Measurements from ENCODE around the gene HPSE2.

DNA sequence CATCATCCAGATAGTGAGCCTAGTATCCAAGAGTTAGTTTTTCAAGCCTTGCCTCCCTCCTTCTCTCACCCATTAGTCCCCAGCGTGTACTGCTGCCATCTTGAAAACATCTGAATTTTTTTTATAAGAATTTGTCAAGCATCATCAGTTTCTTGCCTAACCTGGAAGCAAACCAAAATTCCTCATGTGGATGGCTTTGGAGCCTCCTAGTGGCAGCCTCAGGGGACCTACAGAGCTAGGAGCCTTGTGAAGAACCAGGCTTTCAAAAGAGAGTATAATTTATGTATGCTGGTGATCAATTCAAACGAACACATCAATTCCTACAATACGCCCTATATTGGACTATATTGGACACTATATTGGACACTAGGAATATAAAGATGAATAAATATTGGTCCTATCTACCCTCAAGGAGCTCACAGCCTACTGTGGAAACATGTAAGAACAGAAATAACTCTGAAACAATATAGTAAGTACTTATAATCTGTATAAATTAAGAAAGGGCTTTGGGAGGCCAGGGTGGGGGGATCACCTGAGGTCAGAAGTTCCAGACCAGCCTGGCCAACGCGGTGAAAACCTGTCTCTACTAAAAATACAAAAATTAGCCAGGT, 63.4 kb downstream of the HPSE2 start:
- peak in 1 of 2 donors; percentile 33 for TF ChIP-seq POLR2AphosphoS5 (IDR thresholded peaks at IDR 0.05)
- TF ChIP-seq, protein P1, sequence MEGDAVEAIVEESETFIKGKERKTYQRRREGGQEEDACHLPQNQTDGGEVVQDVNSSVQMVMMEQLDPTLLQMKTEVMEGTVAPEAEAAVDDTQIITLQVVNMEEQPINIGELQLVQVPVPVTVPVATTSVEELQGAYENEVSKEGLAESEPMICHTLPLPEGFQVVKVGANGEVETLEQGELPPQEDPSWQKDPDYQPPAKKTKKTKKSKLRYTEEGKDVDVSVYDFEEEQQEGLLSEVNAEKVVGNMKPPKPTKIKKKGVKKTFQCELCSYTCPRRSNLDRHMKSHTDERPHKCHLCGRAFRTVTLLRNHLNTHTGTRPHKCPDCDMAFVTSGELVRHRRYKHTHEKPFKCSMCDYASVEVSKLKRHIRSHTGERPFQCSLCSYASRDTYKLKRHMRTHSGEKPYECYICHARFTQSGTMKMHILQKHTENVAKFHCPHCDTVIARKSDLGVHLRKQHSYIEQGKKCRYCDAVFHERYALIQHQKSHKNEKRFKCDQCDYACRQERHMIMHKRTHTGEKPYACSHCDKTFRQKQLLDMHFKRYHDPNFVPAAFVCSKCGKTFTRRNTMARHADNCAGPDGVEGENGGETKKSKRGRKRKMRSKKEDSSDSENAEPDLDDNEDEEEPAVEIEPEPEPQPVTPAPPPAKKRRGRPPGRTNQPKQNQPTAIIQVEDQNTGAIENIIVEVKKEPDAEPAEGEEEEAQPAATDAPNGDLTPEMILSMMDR (IDR thresholded peaks at IDR 0.05), result peak; percentile 38 to 65 (median 50)
- no peak for TF ChIP-seq POLR2A (IDR thresholded peaks at IDR 0.05; ENCODE audit: low read depth)
- TF ChIP-seq EP300 (IDR thresholded peaks at IDR 0.05), result no peak

All from esophagus muscularis mucosa (tissue), 4 donors.